GM23338 (cell line): Measurements from ENCODE around the gene CDH18. TPM values are rescaled to one million over a fixed set of nuclear protein-coding genes. Genes with fewer than 3 reads are reported as not detected.
A peak's percentile ranks its signal among the peaks of the same experiment; 100 is the strongest.

Source experiments
- ATAC-seq: fragments of 200-7000 bp; cut with Tn5 transposase; 3 replicates; pipeline ENCODE4 v1.9.1; 2020
- DNase-seq: peaks from one replicate; pipeline ENCODE4 v3.0.0-alpha.2; 2015; ENCODE audit warnings: low spot score
- H2AFZ ChIP-seq: fragments of 200-600 bp; sonication (generic); 2 replicates; pipeline ENCODE4 v1.8.0; 2016; ENCODE audit warnings: antibody characterized with exemption, mild to moderate bottlenecking, moderate library complexity
- H3F3A ChIP-seq: fragments of 200-600 bp; sonication (generic); replicated peaks from 2 replicates; pipeline ENCODE4 v1.8.0; 2017; ENCODE audit warnings: antibody characterized with exemption, mixed run types, low read depth
- H3K27ac ChIP-seq: fragments of 200-600 bp; sonication (generic); 2 replicates; pipeline ENCODE4 v1.6.1; 2016; ENCODE audit warnings: low read depth
- H3K27me3 ChIP-seq: fragments of 200-600 bp; sonication (generic); 2 replicates; pipeline ENCODE4 v1.8.0; 2016; ENCODE audit warnings: mild to moderate bottlenecking, mixed run types, moderate library complexity; ENCODE audit not compliant: insufficient read depth
- H3K36me3 ChIP-seq: fragments of 200-600 bp; sonication (generic); 2 replicates; pipeline ENCODE4 v1.8.0; 2016; ENCODE audit warnings: mild to moderate bottlenecking; ENCODE audit not compliant: insufficient read depth
- H3K4me1 ChIP-seq: fragments of 200-600 bp; sonication (generic); 2 replicates; pipeline ENCODE4 v1.8.0; 2016; ENCODE audit warnings: mild to moderate bottlenecking, moderate library complexity; ENCODE audit not compliant: insufficient read depth
- H3K4me2 ChIP-seq: fragments of 200-600 bp; sonication (generic); 2 replicates; pipeline ENCODE4 v1.7.1; 2017; ENCODE audit warnings: mixed run types
- H3K4me3 ChIP-seq: fragments of 200-600 bp; sonication (generic); 2 replicates; pipeline ENCODE4 v1.6.1; 2016; ENCODE audit warnings: mixed run types
- H3K79me2 ChIP-seq: fragments of 200-600 bp; sonication (generic); replicated peaks from 2 replicates; pipeline ENCODE4 v1.8.0; 2017; ENCODE audit warnings: mild to moderate bottlenecking; ENCODE audit not compliant: insufficient read depth
- H3K9me2 ChIP-seq: fragments of 200-600 bp; sonication (generic); 2 replicates; pipeline ENCODE4 v1.8.0; 2017; ENCODE audit not compliant: insufficient read depth
- H4K20me1 ChIP-seq: fragments of 200-600 bp; sonication (generic); replicated peaks from 2 replicates; pipeline ENCODE4 v1.8.0; 2017; ENCODE audit warnings: mild to moderate bottlenecking; ENCODE audit not compliant: insufficient read depth
- H3K27ac Mint-ChIP-seq: 2 replicates; pipeline ENCODE4 v1.8.0; 2020; ENCODE audit warnings: inconsistent platforms, mild to moderate bottlenecking, moderate library complexity, mixed read lengths
- H3K27me3 Mint-ChIP-seq: 3 replicates; pipeline ENCODE4 v1.8.0; 2022; ENCODE audit warnings: low read depth, mild to moderate bottlenecking, moderate library complexity, mixed read lengths, inconsistent platforms; ENCODE audit not compliant: insufficient read depth, poor library complexity
- H3K36me3 Mint-ChIP-seq: 3 replicates; pipeline ENCODE4 v1.8.0; 2021; ENCODE audit warnings: low read depth, mild to moderate bottlenecking, inconsistent platforms, moderate library complexity, mixed read lengths
- H3K4me1 Mint-ChIP-seq: 3 replicates; pipeline ENCODE4 v1.8.0; 2020; ENCODE audit warnings: mild to moderate bottlenecking, inconsistent platforms, mixed read lengths
- H3K4me3 Mint-ChIP-seq: 3 replicates; pipeline ENCODE4 v1.8.0; 2021; ENCODE audit warnings: moderate library complexity, mild to moderate bottlenecking, inconsistent platforms, mixed read lengths
- H3K9me3 Mint-ChIP-seq: 3 replicates; pipeline ENCODE4 v1.8.0; 2020; ENCODE audit warnings: moderate library complexity, mild to moderate bottlenecking, inconsistent platforms, mixed read lengths
- EZH2 ChIP-seq: fragments of 200-600 bp; sonication (generic); IDR thresholded peaks from one replicate; pipeline ENCODE4 v1.8.0; 2017; ENCODE audit warnings: antibody characterized with exemption, mild to moderate bottlenecking, low read depth; ENCODE audit not compliant: unreplicated experiment
- EZH2phosphoT487 ChIP-seq: fragments of 200-600 bp; sonication (generic); IDR thresholded peaks from one replicate; pipeline ENCODE4 v1.8.1; 2018; ENCODE audit warnings: antibody characterized with exemption; ENCODE audit not compliant: unreplicated experiment
- JUNB ChIP-seq: IDR thresholded peaks from one replicate; pipeline ENCODE4 v1.6.1; 2016; ENCODE audit warnings: antibody characterized with exemption; ENCODE audit not compliant: unreplicated experiment
- STAT1 ChIP-seq: IDR thresholded peaks from one replicate; pipeline ENCODE4 v1.6.1; 2016; ENCODE audit warnings: antibody characterized with exemption; ENCODE audit not compliant: unreplicated experiment
- ZNF331 ChIP-seq: fragments of 250-450 bp; sonication (Bioruptor Pico); IDR thresholded peaks from 2 replicates; pipeline ENCODE4 v1.5.0; 2020; ENCODE audit warnings: low read depth, mild to moderate bottlenecking, moderate library complexity
- polyA plus RNA-seq: library from polyadenylated mRNA; unstranded; fragments of >200 nt; fragmentation: Nextera tagmentation; extraction: Ambion mirVana; gene quantifications from 2 replicates; pipeline ENCODE4 v1.2.1, GENCODE V29; 2016
- total RNA-seq: library from RNA; depleted of rRNA; stranded (reverse); fragments of >200 nt; shearing (Covaris generic); gene quantifications from 2 replicates; pipeline ENCODE4 v1.2.3, GENCODE V29; 2014
- TF ChIP-seq, protein P1 (sequence below): fragments of 250-450 bp; sonication (Bioruptor Pico); IDR thresholded peaks from 2 replicates; pipeline ENCODE4 v1.5.0; 2020; ENCODE audit warnings: mild to moderate bottlenecking, moderate library complexity
- TF ChIP-seq, protein P2 (sequence below): IDR thresholded peaks from 2 replicates; pipeline ENCODE4 v1.6.1; 2016; ENCODE audit warnings: antibody characterized with exemption

The CDH18 gene
- total and polyA plus RNA-seq, 2 experiments from 2014 or later: 1.3 TPM; not detected in 1

DNA sequence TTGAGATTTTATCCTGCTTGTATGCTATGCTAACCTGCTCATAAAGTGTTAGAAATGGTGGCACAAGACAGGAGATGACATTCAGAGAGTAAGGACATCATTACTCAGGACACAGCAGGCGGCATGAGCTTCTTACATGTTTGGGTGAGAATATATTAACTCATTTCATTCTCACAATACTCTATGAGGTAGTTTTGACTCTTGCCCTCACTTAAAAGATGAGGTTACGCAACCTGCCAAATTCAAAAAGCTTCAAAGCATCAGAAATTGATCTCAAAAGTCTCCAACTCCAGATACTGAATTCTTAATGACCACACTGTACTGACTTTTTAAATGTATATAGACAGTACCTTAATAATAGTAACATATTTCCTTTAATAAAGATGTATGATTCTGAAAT lies 60.8 kb downstream of the CDH18 start:
- no peak overlapping the region for H3K4me3 Mint-ChIP-seq
- ATAC-seq: no peak

More for the DNA sequence above, 60.8 kb downstream of the CDH18 start:
- Histone ChIP-seq H3K9me2 (no peaks in the 10 kb centered on the region), H3K4me1 (peaks cover 32% of the 10 kb centered on the region), H4K20me1 (no peaks in the 10 kb centered on the region), H3K4me3 (no peak overlapping the region), H3K79me2 (no peaks in the 10 kb centered on the region), H3K4me2 (0 out of 2 replicates have a peak overlapping the region, but pooled peaks have one; percentile 7), H3K27ac (no peak overlapping the region), H3K27me3 (no peaks in the 10 kb centered on the region), H3K36me3 (no peaks in the 10 kb centered on the region), H3F3A (no peaks in the 10 kb centered on the region), H2AFZ (no peak overlapping the region)
- no peaks in the 10 kb centered on the region for H3K27me3 Mint-ChIP-seq
- H3K36me3 Mint-ChIP-seq: no peaks in the 10 kb centered on the region
- TF ChIP-seq JUNB: no peak
- no peak for TF ChIP-seq ZNF331 (CRISPR knock-in tag)
- TF ChIP-seq STAT1: no peak
- no peak for TF ChIP-seq EZH2phosphoT487
- TF ChIP-seq, protein P1, sequence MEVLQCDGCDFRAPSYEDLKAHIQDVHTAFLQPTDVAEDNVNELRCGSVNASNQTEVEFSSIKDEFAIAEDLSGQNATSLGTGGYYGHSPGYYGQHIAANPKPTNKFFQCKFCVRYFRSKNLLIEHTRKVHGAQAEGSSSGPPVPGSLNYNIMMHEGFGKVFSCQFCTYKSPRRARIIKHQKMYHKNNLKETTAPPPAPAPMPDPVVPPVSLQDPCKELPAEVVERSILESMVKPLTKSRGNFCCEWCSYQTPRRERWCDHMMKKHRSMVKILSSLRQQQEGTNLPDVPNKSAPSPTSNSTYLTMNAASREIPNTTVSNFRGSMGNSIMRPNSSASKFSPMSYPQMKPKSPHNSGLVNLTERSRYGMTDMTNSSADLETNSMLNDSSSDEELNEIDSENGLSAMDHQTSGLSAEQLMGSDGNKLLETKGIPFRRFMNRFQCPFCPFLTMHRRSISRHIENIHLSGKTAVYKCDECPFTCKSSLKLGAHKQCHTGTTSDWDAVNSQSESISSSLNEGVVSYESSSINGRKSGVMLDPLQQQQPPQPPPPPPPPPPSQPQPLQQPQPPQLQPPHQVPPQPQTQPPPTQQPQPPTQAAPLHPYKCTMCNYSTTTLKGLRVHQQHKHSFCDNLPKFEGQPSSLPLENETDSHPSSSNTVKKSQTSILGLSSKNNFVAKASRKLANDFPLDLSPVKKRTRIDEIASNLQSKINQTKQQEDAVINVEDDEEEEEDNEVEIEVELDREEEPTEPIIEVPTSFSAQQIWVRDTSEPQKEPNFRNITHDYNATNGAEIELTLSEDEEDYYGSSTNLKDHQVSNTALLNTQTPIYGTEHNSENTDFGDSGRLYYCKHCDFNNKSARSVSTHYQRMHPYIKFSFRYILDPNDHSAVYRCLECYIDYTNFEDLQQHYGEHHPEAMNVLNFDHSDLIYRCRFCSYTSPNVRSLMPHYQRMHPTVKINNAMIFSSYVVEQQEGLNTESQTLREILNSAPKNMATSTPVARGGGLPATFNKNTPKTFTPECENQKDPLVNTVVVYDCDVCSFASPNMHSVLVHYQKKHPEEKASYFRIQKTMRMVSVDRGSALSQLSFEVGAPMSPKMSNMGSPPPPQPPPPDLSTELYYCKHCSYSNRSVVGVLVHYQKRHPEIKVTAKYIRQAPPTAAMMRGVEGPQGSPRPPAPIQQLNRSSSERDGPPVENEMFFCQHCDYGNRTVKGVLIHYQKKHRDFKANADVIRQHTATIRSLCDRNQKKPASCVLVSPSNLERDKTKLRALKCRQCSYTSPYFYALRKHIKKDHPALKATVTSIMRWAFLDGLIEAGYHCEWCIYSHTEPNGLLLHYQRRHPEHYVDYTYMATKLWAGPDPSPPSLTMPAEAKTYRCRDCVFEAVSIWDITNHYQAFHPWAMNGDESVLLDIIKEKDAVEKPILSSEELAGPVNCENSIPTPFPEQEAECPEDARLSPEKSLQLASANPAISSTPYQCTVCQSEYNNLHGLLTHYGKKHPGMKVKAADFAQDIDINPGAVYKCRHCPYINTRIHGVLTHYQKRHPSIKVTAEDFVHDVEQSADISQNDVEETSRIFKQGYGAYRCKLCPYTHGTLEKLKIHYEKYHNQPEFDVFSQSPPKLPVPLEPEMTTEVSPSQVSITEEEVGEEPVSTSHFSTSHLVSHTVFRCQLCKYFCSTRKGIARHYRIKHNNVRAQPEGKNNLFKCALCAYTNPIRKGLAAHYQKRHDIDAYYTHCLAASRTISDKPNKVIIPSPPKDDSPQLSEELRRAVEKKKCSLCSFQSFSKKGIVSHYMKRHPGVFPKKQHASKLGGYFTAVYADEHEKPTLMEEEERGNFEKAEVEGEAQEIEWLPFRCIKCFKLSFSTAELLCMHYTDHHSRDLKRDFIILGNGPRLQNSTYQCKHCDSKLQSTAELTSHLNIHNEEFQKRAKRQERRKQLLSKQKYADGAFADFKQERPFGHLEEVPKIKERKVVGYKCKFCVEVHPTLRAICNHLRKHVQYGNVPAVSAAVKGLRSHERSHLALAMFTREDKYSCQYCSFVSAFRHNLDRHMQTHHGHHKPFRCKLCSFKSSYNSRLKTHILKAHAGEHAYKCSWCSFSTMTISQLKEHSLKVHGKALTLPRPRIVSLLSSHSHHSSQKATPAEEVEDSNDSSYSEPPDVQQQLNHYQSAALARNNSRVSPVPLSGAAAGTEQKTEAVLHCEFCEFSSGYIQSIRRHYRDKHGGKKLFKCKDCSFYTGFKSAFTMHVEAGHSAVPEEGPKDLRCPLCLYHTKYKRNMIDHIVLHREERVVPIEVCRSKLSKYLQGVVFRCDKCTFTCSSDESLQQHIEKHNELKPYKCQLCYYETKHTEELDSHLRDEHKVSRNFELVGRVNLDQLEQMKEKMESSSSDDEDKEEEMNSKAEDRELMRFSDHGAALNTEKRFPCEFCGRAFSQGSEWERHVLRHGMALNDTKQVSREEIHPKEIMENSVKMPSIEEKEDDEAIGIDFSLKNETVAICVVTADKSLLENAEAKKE (CRISPR knock-in tag): no peak
- TF ChIP-seq, protein P2, sequence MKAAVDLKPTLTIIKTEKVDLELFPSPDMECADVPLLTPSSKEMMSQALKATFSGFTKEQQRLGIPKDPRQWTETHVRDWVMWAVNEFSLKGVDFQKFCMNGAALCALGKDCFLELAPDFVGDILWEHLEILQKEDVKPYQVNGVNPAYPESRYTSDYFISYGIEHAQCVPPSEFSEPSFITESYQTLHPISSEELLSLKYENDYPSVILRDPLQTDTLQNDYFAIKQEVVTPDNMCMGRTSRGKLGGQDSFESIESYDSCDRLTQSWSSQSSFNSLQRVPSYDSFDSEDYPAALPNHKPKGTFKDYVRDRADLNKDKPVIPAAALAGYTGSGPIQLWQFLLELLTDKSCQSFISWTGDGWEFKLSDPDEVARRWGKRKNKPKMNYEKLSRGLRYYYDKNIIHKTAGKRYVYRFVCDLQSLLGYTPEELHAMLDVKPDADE: no peak
- TF ChIP-seq EZH2: no peak
- DNase-seq: no peak
- no peaks in the 10 kb centered on the region for H3K9me3 Mint-ChIP-seq
- H3K27ac Mint-ChIP-seq: no peak overlapping the region
- peaks cover 33% of the 10 kb centered on the region for H3K4me1 Mint-ChIP-seq
